HUDEP-2 (cell line): ENCODE data around the gene HACD2.

Source experiments
- DNase-seq, 76 experiments: peaks; one replicate each; lab custom pipeline; 2025; ENCODE audit not compliant: unreplicated experiment in 76 of 76; lab: John Stamatoyannopoulos, UW

The HACD2 gene

GRCh38 chr3:123449997-123450604 is 134.8 kb downstream of the HACD2 start:
- no peak for DNase-seq

- no peak for DNase-seq
Measured at GRCh38 chr3:123449102-123449996, 135.5 kb downstream of the HACD2 start.

GRCh38 chr3:123448536-123449101 is 136.2 kb downstream of the HACD2 start, which contains the start of gene ADCY5:
ADCY5 (minus strand) TSS chr3:123449090; CDS start chr3:123448545, 545 bp downstream.
- DNase-seq: no peak

GRCh38 chr3:123447749-123448517 is 136.9 kb downstream of the HACD2 start:
- peak in 6 of 76 experiments; percentile 5 to 17 (median 13) for DNase-seq

- no peak for DNase-seq
Measured at GRCh38 chr3:123447416-123447748, 137.5 kb downstream of the HACD2 start.

- no peak for DNase-seq
Measured at GRCh38 chr3:123446610-123447109, 138.2 kb downstream of the HACD2 start.

- no peak for DNase-seq
Measured at GRCh38 chr3:123446210-123446609, 138.6 kb downstream of the HACD2 start.

- no peak for DNase-seq
Measured at GRCh38 chr3:123445702-123446101, 139.2 kb downstream of the HACD2 start.

GRCh38 chr3:123444744-123445143 is 140.1 kb downstream of the HACD2 start:
- DNase-seq: no peak

GRCh38 chr3:123444023-123444422 is 140.8 kb downstream of the HACD2 start:
- no peak for DNase-seq

- no peak for DNase-seq
Measured at GRCh38 chr3:123442908-123443307, 141.9 kb downstream of the HACD2 start.

- no peak for DNase-seq
Measured at GRCh38 chr3:123442125-123442524, 142.7 kb downstream of the HACD2 start.
